Fibroblast of villous mesenchyme (primary cell): ENCODE measurements around the gene RCBTB2. TPM values are rescaled to one million over a fixed set of nuclear protein-coding genes. Genes with fewer than 3 reads are reported as not detected.

Experiments used
- DNase-seq: peaks from one replicate; pipeline ENCODE4 v3.0.0-alpha.2; 2010; ENCODE audit warnings: low read depth
- H3K4me3 ChIP-seq: 2 replicates; pipeline ENCODE4 v1.5.1; 2011; ENCODE audit warnings: low read depth, mild to moderate bottlenecking, low read length
- CTCF ChIP-seq: IDR thresholded peaks from 2 replicates; pipeline ENCODE4 v1.5.1; 2012; ENCODE audit warnings: low read depth, mild to moderate bottlenecking, low read length; ENCODE audit not compliant: insufficient read depth
- total RNA-seq: library from RNA; depleted of rRNA; stranded (reverse); fragments of >200 nt; gene quantifications from 2 replicates; pipeline ENCODE4 v1.2.3, GENCODE V29; 2012

RCBTB2 gene
- total RNA-seq, 1 donor: 11.2 TPM

DNA sequence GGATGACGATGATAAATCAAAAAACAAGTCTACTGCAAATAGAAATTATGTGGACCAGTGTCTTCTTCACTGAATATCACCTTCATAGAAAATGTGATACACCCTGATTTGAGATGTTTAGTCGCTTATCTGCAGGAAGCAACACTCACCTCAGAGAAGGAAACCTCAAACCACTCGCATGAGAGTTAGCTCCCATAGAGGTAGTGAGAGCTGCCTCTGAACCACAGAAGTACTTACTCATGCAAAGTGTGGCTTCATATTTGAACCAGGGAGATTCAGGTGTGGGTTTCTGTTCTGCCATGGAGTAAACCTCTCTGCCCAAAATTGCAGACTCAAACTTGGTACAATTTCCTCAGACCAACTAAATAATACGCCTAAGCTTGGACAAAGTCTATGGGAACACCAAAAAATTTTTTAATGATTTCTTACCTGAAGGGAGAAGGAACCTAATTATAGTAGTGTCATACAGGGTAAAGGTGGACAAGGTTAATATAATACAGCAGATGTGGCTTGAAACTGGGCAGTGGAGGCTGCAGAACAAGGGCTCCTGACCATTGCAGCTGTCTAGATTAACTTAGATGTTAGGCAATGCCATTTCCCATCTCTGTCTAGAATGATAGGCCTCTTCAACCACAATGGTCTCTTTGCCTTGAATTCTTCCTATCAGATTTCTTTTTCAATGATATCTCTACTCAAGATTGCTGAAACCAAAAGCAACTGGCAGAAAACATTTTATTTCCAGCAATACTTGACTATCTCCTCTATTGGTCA lies 29.6 kb upstream of the RCBTB2 start:
- no peak overlapping the region for H3K4me3 ChIP-seq
- DNase-seq: no peak
- no peak for TF ChIP-seq CTCF

DNA sequence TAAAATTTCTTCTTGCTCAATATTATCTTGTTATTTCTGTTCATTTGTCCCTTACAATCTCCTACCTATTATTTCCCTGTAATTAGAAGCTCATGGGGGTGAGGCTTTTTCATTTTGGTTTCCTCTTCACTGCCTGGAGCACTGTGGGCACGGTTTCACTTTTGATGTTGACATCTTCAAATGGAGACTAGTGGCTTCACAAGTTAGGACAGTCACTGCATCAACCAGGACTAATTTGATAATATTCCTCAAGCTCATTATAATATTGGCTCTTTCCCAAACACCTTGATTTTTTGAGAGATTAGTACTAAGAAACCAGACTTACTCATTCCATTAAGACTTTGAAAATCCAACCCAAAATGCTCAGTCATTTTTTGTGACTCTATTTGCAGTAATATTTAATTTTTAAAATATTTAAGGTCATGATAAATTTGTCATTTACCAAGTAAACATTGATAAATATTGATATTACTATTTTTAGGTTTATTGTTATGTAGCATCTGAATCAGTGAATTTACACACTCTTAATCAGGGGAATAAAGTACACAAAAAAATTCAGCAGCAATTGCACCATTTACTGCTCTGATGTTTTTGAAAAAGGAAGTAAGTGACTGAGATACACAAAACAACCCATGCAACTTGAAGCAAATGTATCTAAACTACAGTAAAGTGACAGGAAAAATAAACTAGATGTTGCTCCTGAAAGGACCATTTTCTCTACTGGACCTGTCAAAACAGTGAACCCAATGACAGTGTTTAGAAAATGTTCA lies 28.8 kb upstream of the RCBTB2 start:
- H3K4me3 ChIP-seq: no peak overlapping the region
- no peak for DNase-seq
- no peak for TF ChIP-seq CTCF

DNA sequence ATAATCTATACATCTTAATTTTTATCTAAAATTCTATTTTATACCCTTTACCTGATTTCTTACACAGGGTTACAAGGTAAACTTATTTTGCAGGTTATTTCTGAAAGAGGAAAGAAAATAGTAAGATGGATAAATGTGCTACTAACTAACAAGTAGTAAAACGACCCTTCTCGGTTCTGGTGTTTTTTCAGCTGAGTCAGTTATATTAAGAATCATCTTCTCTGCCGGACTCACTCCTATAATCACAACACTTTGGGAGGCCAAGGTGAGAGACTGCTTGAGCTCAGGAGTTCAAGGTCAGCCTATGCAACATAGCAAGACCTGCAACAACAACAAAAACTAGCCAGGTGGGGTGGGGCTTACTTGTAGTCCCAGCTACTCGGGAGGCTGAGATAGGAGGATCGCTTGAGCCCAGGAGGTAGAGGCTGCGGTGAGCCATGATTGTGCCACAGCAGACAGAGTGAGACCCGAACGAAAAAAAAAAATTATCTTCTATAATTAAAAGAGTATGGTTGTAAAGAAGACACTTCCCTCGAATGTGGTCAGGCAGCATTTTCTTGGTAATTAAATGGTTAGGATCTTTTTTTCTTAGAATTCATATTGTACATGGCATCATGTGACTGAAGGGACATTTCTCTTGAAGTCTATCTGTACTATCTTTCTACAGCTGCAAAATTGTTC lies 27.9 kb upstream of the RCBTB2 start:
- no peak for DNase-seq
- no peak overlapping the region for H3K4me3 ChIP-seq
- TF ChIP-seq CTCF: no peak

DNA sequence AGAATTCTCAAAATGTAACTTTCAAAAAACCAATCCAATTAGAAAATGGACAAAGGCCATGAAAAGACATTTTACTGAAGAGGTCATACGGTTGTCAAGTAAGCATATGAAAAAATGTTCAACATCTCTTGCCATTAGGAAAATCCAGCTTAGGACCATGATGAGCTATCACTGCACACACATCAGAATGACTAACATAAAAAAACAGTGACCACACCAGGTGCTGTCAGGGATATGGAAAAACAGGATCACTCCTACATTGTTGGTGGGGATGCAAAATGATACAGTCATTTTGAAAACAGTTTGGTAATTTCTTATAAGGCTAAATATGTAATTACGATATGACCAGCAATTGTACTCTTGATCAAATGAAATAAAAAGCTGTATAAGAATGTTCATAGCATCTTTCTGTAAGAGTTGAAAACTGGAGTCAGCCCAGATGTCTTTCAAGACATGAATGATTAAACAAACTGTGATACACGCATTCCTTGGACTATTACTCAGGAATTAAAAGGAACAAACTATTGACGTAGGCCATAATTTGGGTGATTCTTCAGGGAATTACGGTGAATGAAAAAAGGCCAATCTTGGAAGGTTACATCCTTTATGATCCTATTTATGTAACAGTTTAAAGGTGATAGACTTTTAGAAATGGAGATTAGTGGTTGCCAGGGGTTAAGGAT lies 26.9 kb upstream of the RCBTB2 start:
- DNase-seq: peak; percentile 47
- TF ChIP-seq CTCF: no peak

GRCh38 chr13:48556817-48557216 lies 23.9 kb upstream of the RCBTB2 start:
- no peak overlapping the region for H3K4me3 ChIP-seq
- TF ChIP-seq CTCF: no peak
- DNase-seq: no peak

More for the DNA sequence above, 26.9 kb upstream of the RCBTB2 start:
- no peak overlapping the region for H3K4me3 ChIP-seq

DNA sequence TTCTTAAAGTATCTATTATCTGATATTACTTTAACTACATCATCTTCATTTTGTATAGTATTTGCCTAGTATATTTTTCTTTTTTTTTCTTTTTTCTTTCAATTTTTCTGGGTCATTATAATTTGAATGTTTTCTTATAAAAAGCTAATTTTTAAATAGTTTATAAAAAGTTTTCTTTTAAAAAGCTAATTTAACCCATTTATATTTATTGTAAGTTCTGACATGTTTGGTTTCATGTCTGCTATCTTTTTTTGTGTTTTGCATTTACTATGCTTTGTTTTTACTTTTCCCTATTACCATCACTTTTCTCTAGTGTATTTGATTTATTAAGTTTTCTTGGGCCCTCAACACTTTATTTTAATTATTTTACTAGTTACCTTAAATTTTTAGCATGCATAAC lies 22.6 kb upstream of the RCBTB2 start:
- H3K4me3 ChIP-seq: no peak overlapping the region
- no peak for DNase-seq

More for the DNA sequence above, 22.6 kb upstream of the RCBTB2 start:
- no peak for TF ChIP-seq CTCF
